H9 (cell line): ENCODE measurements around the gene LTF. TPM values are rescaled to one million over a fixed set of nuclear protein-coding genes. Genes with fewer than 3 reads are reported as not detected.

Experiments used
- DNase-seq: peaks from one replicate; pipeline ENCODE4 v3.0.0-alpha.2; 2017
- H2AFZ ChIP-seq: one replicate; pipeline ENCODE4 v1.6.1; 2013; ENCODE audit warnings: mild to moderate bottlenecking, low read length, control low read depth, moderate library complexity
- H2AK5ac ChIP-seq: 2 replicates; pipeline ENCODE4 v1.6.1; 2013; ENCODE audit warnings: low read length, control low read depth, mixed read lengths; ENCODE audit not compliant: insufficient read length
- H2BK120ac ChIP-seq: one replicate; pipeline ENCODE4 v1.6.1; 2013; ENCODE audit warnings: low read depth, mild to moderate bottlenecking, low read length, control low read depth, inconsistent platforms; ENCODE audit not compliant: poor library complexity, severe bottlenecking
- H2BK12ac ChIP-seq: 2 replicates; pipeline ENCODE4 v1.6.1; 2013; ENCODE audit warnings: low read length, control low read depth, mixed read lengths, low read depth; ENCODE audit not compliant: insufficient read length
- H2BK15ac ChIP-seq: 2 replicates; pipeline ENCODE4 v1.6.1; 2013; ENCODE audit warnings: low read depth, low read length, control low read depth
- H2BK20ac ChIP-seq: one replicate; pipeline ENCODE4 v1.6.1; 2013; ENCODE audit warnings: low read depth, mild to moderate bottlenecking, low read length, control low read depth, inconsistent platforms; ENCODE audit not compliant: poor library complexity, severe bottlenecking
- H2BK5ac ChIP-seq: 2 replicates; pipeline ENCODE4 v1.6.1; 2013; ENCODE audit warnings: low read length, control low read depth, mixed read lengths; ENCODE audit not compliant: insufficient read length
- H3K14ac ChIP-seq: 2 replicates; pipeline ENCODE4 v1.6.1; 2013; ENCODE audit warnings: low read length, control low read depth; ENCODE audit not compliant: insufficient read depth
- H3K18ac ChIP-seq: 2 replicates; pipeline ENCODE4 v1.6.1; 2013; ENCODE audit warnings: low read depth, mild to moderate bottlenecking, mixed read lengths, low read length, control low read depth; ENCODE audit not compliant: insufficient read length
- H3K23ac ChIP-seq: 2 replicates; pipeline ENCODE4 v1.6.1; 2013; ENCODE audit warnings: low read length, control low read depth, mixed read lengths, low read depth; ENCODE audit not compliant: insufficient read length
- H3K23me2 ChIP-seq: 2 replicates; pipeline ENCODE4 v1.6.1; 2013; ENCODE audit warnings: low read depth, mild to moderate bottlenecking, mixed read lengths, low read length, control low read depth; ENCODE audit not compliant: insufficient read length, poor library complexity, severe bottlenecking
- H3K27ac ChIP-seq: 2 replicates; pipeline ENCODE4 v1.5.1; 2013; ENCODE audit warnings: low read length, control low read depth, mixed read lengths, low read depth; ENCODE audit not compliant: insufficient read length
- H3K27me3 ChIP-seq: 2 replicates; pipeline ENCODE4 v1.6.1; 2013; ENCODE audit warnings: low read length, control low read depth, inconsistent platforms; ENCODE audit not compliant: insufficient read depth
- H3K4ac ChIP-seq: 2 replicates; pipeline ENCODE4 v1.6.1; 2013; ENCODE audit warnings: low read depth, mild to moderate bottlenecking, control low read depth, inconsistent platforms, low read length, moderate library complexity
- H3K4me1 ChIP-seq: 2 replicates; pipeline ENCODE4 v1.6.1; 2013; ENCODE audit warnings: low read length, control low read depth, inconsistent platforms; ENCODE audit not compliant: insufficient read depth
- H3K4me2 ChIP-seq: 2 replicates; pipeline ENCODE4 v1.6.1; 2013; ENCODE audit warnings: low read length, control low read depth, mixed read lengths; ENCODE audit not compliant: insufficient read length, insufficient read depth
- H3K56ac ChIP-seq: 2 replicates; pipeline ENCODE4 v1.6.1; 2013; ENCODE audit warnings: low read depth, mild to moderate bottlenecking, mixed read lengths, low read length, control low read depth; ENCODE audit not compliant: insufficient read length
- H3K79me1 ChIP-seq: 2 replicates; pipeline ENCODE4 v1.6.1; 2013; ENCODE audit warnings: low read depth, mild to moderate bottlenecking, moderate library complexity, low read length, control low read depth, inconsistent platforms; ENCODE audit not compliant: insufficient read depth, poor library complexity, severe bottlenecking
- H3K79me2 ChIP-seq: 2 replicates; pipeline ENCODE4 v1.6.1; 2013; ENCODE audit warnings: low read length, control low read depth, inconsistent platforms; ENCODE audit not compliant: insufficient read depth
- H3K9ac ChIP-seq: 2 replicates; pipeline ENCODE4 v1.6.1; 2013; ENCODE audit warnings: low read length, control low read depth, mixed read lengths; ENCODE audit not compliant: insufficient read length; ENCODE audit errors: extremely low read depth
- H3K9me3 ChIP-seq: one replicate; pipeline ENCODE4 v1.6.1; 2013; ENCODE audit warnings: low read depth, low read length, inconsistent platforms; ENCODE audit not compliant: control insufficient read depth
- H3T11ph ChIP-seq: one replicate; pipeline ENCODE4 v1.6.1; 2013; ENCODE audit warnings: mild to moderate bottlenecking, low read length, control low read depth, inconsistent platforms
- H4K20me1 ChIP-seq: one replicate; pipeline ENCODE4 v1.6.1; 2013; ENCODE audit not compliant: control insufficient read depth, insufficient read length, insufficient read depth
- H4K5ac ChIP-seq: 2 replicates; pipeline ENCODE4 v1.6.1; 2013; ENCODE audit warnings: low read depth, mild to moderate bottlenecking, mixed read lengths, low read length, control low read depth; ENCODE audit not compliant: insufficient read length
- H4K8ac ChIP-seq: replicated peaks from 2 replicates; pipeline ENCODE4 v1.6.1; 2013; ENCODE audit warnings: low read length, control low read depth, mixed read lengths, low read depth; ENCODE audit not compliant: insufficient read length
- H4K91ac ChIP-seq: 2 replicates; pipeline ENCODE4 v1.6.1; 2013; ENCODE audit warnings: low read depth, mild to moderate bottlenecking, moderate library complexity, mixed read lengths, low read length, control low read depth; ENCODE audit not compliant: insufficient read length
- H3K27ac Mint-ChIP-seq, 3 experiments: 2 replicates in 2 of 3; 3 replicates in 1 of 3; pipeline ENCODE4 v1.8.0; 2020 to 2021; ENCODE audit warnings: mixed read lengths in 3 of 3, mild to moderate bottlenecking in 1 of 3, moderate library complexity in 1 of 3
- H3K27me3 Mint-ChIP-seq: 2 replicates; pipeline ENCODE4 v1.8.0; 2021; ENCODE audit warnings: low read depth, mild to moderate bottlenecking, moderate library complexity, mixed read lengths
- H3K36me3 Mint-ChIP-seq, 3 experiments: 2 replicates in 2 of 3; 3 replicates in 1 of 3; pipeline ENCODE4 v1.8.0; 2020 to 2021; ENCODE audit warnings: low read depth in 3 of 3, mixed read lengths in 3 of 3; ENCODE audit not compliant: insufficient read depth in 1 of 3
- H3K4me1 Mint-ChIP-seq, 2 experiments: 2 replicates each; pipeline ENCODE4 v1.8.0; 2020; ENCODE audit warnings: mixed read lengths in 2 of 2
- H3K4me3 Mint-ChIP-seq, 2 experiments: 2 replicates in 1 of 2; 3 replicates in 1 of 2; pipeline ENCODE4 v1.8.0; 2020 to 2021; ENCODE audit warnings: mild to moderate bottlenecking in 2 of 2, mixed read lengths in 2 of 2, moderate library complexity in 1 of 2
- H3K9me3 Mint-ChIP-seq, 2 experiments: 2 replicates in 1 of 2; 3 replicates in 1 of 2; pipeline ENCODE4 v1.8.0; 2020; ENCODE audit warnings: mild to moderate bottlenecking in 2 of 2, mixed read lengths in 2 of 2, moderate library complexity in 1 of 2
- CTCF ChIP-seq: fragments of 200-600 bp; sonication (generic); conservative IDR thresholded peaks from 3 replicates; pipeline ENCODE4 v1.8.0; 2021; ENCODE audit warnings: antibody characterized with exemption, mild to moderate bottlenecking
- WGBS: extraction: QIAGEN DNeasy Blood & Tissue Kit; methylation state at CpG from one replicate; pipeline ENCODE4 v1.1.7; 2013; ENCODE audit warnings: missing lambda C conversion rate, low lambda C conversion rate, mixed read lengths; ENCODE audit not compliant: insufficient read length; ENCODE audit errors: extremely low coverage; 5-methylcytosine and 5-hydroxymethylcytosine counted together
- total RNA-seq: library from RNA; stranded (reverse); gene quantifications from 2 replicates; pipeline ENCODE4 v1.2.1, GENCODE V29; 2021

LTF gene
- total RNA-seq, 1 experiment from 2014 or later = not detected

GRCh38 chr3:46449755-46450552 is 14.8 kb downstream of the LTF start:
- H3T11ph ChIP-seq = no peak overlapping the region
- H3K27ac Mint-ChIP-seq = peak overlapping the region in 1 of 3 experiments; percentile 11; a peak in 1 of 7 replicates
- no peak overlapping the region for H3K4ac ChIP-seq
- no peak overlapping the region for H2AFZ ChIP-seq
- no peak overlapping the region for H3K23ac ChIP-seq
- no peaks in the 10 kb centered on the region for H4K20me1 ChIP-seq
- no peak overlapping the region for H3K4me3 Mint-ChIP-seq
- H2BK5ac ChIP-seq = no peak overlapping the region
- peak; percentile 84 for TF ChIP-seq CTCF
- H4K8ac ChIP-seq = no peak overlapping the region
- H3K27ac ChIP-seq = no peak overlapping the region
- H3K4me2 ChIP-seq = no peak overlapping the region
- H4K91ac ChIP-seq = no peak overlapping the region
- H3K18ac ChIP-seq = no peak overlapping the region
- H2BK15ac ChIP-seq = no peak overlapping the region
- no peaks in the 10 kb centered on the region for H3K4me1 ChIP-seq
- H3K9me3 Mint-ChIP-seq = no peaks in the 10 kb centered on the region
- no peak overlapping the region for H4K5ac ChIP-seq
- H3K9ac ChIP-seq = no peak overlapping the region
- H3K79me2 ChIP-seq = no peaks in the 10 kb centered on the region
- no peaks in the 10 kb centered on the region for H3K27me3 ChIP-seq
- peak; percentile 47 for DNase-seq
- no peak overlapping the region for H3K56ac ChIP-seq
- no peak overlapping the region for H3K14ac ChIP-seq
- no peaks in the 10 kb centered on the region for H3K79me1 ChIP-seq
- peaks cover 1% of the 10 kb centered on the region for H3K27me3 Mint-ChIP-seq
- H3K23me2 ChIP-seq = no peaks in the 10 kb centered on the region
- H3K4me1 Mint-ChIP-seq = no peaks in the 10 kb centered on the region
- no peak overlapping the region for H2BK12ac ChIP-seq
- H2BK120ac ChIP-seq = no peak overlapping the region
- H2BK20ac ChIP-seq = no peak overlapping the region
- WGBS = no CpG with 5 or more reads among the region's 14 CpGs
- no peaks in the 10 kb centered on the region for H3K36me3 Mint-ChIP-seq
- no peak overlapping the region for H2AK5ac ChIP-seq
- H3K9me3 ChIP-seq = no peaks in the 10 kb centered on the region
